GM21717 (cell line): ENCODE measurements around the gene DCST2.
A peak's percentile ranks its signal among the peaks of the same experiment; 100 is the strongest.

Experiments used
- ATAC-seq: cut with Tn5 transposase; IDR thresholded peaks from one replicate; pipeline ENCODE4 v1.9.1; 2021; ENCODE audit warnings: mild to moderate bottlenecking, moderate library complexity; ENCODE audit not compliant: unreplicated experiment

The DCST2 gene

DNA sequence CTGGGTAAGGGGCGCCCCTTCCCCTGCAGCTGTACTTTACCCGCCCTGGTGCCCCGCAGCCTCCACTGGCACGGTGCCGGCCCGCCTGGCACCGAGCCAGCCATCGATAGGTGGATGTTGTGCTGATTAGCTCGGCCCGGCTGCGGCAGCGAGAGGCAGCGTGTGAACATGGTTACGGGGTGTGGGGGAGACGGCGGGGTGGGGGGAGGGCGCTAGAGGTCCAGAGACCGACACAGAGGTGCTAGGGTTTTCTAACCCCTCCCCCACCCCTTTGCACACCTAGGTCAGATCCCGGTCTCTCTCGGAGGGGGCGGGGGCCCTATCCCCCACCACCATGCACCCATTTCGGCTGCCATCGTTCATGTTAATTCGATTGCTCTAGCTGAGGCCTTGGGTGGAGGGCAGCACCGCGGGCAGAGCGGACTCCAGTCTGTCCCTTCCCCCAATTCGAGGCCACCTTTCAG, 36.6 kb upstream of the DCST2 start:
- ATAC-seq: no peak

GRCh38 chr1:155069551-155070157, 36.1 kb upstream of the DCST2 start:
- no peak for ATAC-seq

GRCh38 chr1:155068599-155068998, 35.0 kb upstream of the DCST2 start:
- ATAC-seq: no peak

DNA sequence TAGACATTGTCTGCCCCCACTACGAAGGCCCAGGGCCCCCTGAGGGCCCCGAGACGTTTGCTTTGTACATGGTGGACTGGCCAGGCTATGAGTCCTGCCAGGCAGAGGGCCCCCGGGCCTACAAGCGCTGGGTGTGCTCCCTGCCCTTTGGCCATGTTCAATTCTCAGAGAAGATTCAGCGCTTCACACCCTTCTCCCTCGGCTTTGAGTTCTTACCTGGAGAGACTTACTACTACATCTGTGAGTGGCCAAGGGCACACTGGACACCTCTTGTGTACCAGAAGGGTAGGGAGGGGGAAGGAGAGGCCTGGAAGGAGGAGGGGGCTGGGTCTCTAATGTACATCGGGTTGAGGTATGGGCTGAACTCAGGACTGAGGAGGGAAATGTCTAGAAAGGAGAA, 33.2 kb upstream of the DCST2 start:
- ATAC-seq: no peak

GRCh38 chr1:155064832-155065429, 31.4 kb upstream of the DCST2 start:
- ATAC-seq: no peak

GRCh38 chr1:155064111-155064831, 30.7 kb upstream of the DCST2 start:
- ATAC-seq: no peak

GRCh38 chr1:155063550-155064110, 30.0 kb upstream of the DCST2 start, which contains the start of gene EFNA4:
EFNA4 (plus strand) TSS chr1:155063740; CDS start chr1:155063824, 84 bp downstream.
- ATAC-seq: peak; percentile 60

GRCh38 chr1:155062702-155063411, 29.3 kb upstream of the DCST2 start:
- ATAC-seq: no peak

DNA sequence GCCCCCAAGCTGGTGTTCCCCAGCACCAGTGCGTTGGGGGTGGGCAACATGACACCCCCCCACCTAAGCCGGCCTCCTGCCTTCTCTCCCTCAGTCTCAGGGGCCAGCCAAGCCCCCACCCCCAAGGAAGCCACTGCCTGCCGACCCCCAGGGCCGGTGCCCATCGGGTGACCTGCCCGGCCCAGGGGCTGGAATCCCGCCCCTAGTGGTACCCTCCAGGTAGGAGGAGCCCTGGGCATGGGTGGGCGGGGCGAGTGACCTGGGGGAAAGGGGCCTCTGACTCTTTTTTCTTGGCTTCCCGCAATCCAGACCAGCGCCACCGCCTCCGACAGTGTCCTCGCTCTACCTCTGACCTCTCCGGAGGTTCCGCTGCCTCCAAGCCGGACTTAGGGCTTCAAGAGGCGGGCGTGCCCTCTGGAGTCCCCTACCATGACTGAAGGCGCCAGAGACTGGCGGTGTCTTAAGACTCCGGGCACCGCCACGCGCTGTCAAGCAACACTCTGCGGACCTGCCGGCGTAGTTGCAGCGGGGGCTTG, 28.6 kb upstream of the DCST2 start:
- ATAC-seq: no peak

DNA sequence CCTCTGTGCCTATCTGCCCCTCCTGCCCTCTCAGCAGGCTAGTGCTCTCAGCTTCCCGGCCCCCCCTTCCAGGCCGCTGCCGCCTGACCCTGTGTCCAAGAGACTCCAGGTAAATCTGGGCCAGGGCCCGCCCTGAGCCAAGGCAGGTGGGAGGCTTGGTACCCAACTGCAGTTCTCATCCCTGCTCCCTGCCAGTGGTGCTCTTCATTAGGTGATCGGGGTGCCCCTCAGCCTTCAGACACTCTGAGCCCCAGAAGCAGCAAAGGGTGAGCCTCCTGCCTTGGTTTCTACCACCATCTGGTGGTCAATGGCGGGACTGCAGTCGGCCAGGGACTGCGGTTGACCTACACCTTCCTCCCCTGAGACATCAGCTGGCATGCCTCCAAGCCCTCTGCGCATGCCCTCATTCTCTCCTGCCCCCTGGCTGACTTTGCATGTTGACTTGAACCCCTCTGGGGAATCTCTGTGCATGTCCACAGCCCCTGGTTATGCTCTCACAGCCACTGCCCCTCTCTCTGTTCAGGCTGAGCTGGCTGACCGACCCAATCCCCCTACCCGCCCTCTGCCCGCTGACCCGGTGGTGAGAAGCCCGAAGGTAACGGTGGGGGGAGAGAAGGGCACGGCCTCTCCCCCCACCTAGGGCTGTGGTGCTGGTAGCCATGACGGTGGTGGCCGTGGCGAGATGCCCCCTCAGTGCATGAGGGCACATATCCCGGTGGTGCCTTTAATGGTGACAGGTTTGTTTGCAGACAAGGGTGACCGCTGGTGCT, 28.0 kb upstream of the DCST2 start:
- peak; percentile 39 for ATAC-seq

GRCh38 chr1:155060736-155061135, 27.2 kb upstream of the DCST2 start:
- ATAC-seq: no peak

DNA sequence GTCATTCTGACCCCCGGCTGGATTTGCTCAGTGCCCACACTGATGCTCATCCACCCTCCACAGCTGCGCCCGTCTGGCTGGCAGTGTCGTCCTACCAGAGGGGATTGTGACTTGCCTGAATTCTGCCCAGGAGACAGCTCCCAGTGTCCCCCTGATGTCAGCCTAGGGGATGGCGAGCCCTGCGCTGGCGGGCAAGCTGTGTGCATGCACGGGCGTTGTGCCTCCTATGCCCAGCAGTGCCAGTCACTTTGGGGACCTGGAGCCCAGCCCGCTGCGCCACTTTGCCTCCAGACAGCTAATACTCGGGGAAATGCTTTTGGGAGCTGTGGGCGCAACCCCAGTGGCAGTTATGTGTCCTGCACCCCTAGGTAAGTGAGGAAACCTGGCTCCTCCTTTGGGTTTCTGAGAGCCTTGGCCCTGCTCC, 24.2 kb upstream of the DCST2 start:
- no peak for ATAC-seq

- ATAC-seq: no peak
Measured at GRCh38 chr1:155057104-155057503, 23.5 kb upstream of the DCST2 start.

DNA sequence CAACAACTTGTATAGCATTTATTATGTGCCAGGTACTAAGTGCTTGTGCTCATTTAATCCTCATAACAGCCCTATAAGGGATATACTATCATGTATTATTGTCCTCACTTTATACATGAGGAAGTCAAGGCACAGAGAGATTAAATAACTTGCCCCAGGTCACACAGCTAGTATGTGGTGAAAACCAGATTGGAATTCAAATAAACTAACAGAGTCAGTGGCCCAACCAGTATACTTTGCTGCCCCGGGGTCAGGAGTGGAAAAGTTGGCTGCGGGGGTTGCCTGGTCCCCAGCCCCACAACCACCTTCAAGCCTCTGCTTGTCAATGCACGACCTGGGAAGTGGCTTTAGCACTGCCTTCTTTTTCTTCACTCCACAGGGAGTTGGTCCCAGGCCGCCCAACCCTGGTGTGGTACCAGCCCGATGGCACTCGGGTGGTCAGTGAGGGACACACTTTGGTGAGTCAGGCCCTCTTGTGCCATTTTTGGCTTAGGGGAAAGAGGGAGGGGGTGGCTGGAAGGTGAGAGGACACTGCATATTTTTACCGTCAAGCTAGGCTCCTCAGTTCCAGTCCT, 20.0 kb upstream of the DCST2 start:
- ATAC-seq: no peak

DNA sequence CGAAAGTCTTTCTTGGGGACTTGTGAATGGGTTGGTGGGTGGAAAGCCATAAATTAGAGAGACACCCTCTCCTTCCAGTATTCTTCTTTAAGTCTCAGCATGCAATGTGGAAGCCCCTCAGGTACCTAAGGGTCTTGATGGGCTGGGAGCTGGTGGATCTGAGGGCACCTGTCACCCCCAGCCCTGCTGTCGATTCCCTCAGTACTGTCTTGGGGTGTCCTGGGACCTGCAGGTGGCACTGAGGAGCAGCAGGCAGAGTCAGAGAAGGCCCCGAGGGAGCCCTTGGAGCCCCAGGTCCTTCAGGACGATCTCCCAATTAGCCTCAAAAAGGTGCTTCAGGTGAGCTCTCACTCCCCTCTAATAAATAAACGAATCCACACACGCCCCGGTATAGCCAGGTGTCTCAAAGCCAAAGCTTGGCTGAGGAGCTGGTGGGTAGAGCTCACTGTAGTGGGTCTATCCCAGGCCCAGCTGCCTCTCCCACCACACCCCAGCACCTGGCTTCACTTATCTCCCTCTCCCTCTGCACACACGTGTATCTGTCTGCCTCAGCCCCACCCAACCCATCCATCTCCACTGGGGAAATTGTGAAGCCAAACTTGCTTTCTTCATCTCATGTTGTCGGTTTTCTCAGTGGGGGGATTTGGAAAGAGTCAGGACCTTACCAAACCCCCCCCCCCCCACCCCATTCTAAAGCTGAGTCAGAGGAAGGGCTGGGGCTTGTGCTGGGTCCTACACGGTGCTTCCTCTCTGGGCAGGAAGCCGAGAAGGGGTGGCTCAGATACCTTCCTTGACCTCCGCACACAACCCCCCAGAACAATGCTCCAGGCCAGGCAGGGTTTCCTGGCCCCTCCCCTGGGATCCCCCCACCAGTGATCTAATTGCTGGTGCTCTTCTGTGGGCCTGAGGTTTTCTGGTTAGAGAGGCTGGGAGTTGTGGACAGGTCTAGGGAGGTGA, 19.1 kb upstream of the DCST2 start:
- no peak for ATAC-seq

DNA sequence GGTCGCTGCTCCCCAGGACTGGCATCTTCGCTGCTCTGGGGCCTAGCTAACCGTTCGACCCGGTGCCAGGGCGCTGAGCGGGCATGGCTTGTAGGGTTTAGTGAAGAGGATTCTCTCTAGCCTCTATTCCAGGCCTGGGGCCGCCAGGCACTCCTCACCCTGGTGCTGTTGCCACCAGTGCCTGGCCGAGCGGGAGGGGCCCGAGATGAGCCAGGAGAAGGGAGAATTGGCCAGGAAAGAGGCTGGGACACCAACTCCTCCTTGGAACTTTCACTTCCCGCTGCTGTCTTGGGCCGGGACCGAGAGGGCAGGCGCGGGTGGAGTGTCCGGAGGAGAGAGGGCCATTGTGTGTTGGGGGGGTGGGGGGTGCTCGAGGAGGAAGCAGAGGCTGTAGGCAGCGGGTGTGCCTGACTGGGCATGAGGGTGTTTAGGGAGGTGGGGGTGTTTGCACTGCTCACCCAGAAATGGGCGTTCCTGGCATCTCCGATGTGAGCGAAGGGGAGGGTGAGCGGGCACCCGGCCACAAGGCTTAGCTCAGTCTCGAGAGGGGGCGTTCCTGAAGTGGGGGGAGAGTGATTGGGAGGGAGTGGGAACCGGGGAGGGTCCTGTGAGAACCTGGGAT, 18.3 kb upstream of the DCST2 start:
- ATAC-seq: no peak

DNA sequence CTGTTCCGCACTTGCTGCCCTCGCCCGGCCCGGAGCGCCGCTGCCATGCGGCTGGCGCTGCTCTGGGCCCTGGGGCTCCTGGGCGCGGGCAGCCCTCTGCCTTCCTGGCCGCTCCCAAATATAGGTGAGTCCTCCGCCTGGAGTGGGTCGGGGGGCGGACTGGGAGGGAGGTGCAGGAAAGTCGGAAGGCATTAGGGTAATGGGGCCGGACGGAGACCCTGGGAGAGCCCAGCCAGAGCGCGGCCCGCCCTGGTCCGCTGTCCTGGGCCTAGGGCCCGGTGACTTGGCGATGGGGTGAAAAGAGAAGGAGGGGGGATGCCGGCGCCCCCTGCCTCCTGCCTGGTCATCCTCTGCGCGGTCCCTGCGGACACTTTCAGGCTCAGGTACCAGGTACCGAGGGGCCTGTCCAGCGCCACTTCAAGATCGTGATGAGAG, 17.8 kb upstream of the DCST2 start:
- ATAC-seq: peak; percentile 1
